T-cell (primary cell): Measurements from ENCODE around the gene ZNF879. TPM values are rescaled to one million over a fixed set of nuclear protein-coding genes. Genes with fewer than 3 reads are reported as not detected.

Experiments used
- ATAC-seq, 4 experiments: fragments of 200-7000 bp in 3 of 4; fragments of 150-1000 bp in 1 of 4; cut with Tn5 transposase; replicated peaks in 1 of 4; 1 replicate in 3 of 4; 2 replicates in 1 of 4; pipeline ENCODE4 v1.10.0; 2021; ENCODE audit warnings: moderate library complexity in 3 of 4, mild to moderate bottlenecking in 2 of 4, moderate number of reproducible peaks in 1 of 4
- CTCF ChIA-PET, 2 donors: fragments of 300-600 bp; sonication (Branson Sonifier 250); formaldehyde crosslinking; loops; one replicate each; lab custom pipeline; 2022; ENCODE audit warnings: antibody characterized with exemption in 2 of 2; lab: Charles Lee
- POLR2A ChIA-PET, 2 donors: fragments of 300-600 bp; sonication (Branson Sonifier 250); formaldehyde crosslinking; loops; one replicate each; lab custom pipeline; 2022; ENCODE audit warnings: antibody characterized with exemption in 2 of 2; lab: Charles Lee
- DNase-seq, 35 experiments: peaks; one replicate each; pipeline versions ENCODE4 v3.0.0 to v3.0.0-alpha.2; 2013 to 2023
- H3K27ac ChIP-seq: one replicate; pipeline ENCODE4 v1.5.1; 2013; ENCODE audit warnings: low read length
- H3K27me3 ChIP-seq, 2 experiments: replicated peaks in 1 of 2; 1 replicate in 1 of 2; 2 replicates in 1 of 2; pipeline versions ENCODE4 v1.6.1 to v1.7.0; 2013; ENCODE audit warnings: low read length in 1 of 2, mixed read lengths in 1 of 2; ENCODE audit not compliant: control insufficient read depth in 2 of 2, insufficient read depth in 2 of 2; ENCODE audit errors: extremely low read depth in 1 of 2
- H3K36me3 ChIP-seq, 2 donors: 1 replicate in 1 of 2; 2 replicates in 1 of 2; pipeline versions ENCODE4 v1.6.1 to v1.7.0; 2013; ENCODE audit warnings: low read length in 1 of 2; ENCODE audit not compliant: control insufficient read depth in 2 of 2, insufficient read depth in 1 of 2; ENCODE audit errors: extremely low read depth in 1 of 2
- H3K4me1 ChIP-seq, 2 experiments: 1 replicate in 1 of 2; 2 replicates in 1 of 2; pipeline versions ENCODE4 v1.6.1 to v1.7.0; 2013; ENCODE audit warnings: low read length in 2 of 2, mixed read lengths in 1 of 2; ENCODE audit not compliant: insufficient read depth in 2 of 2, control insufficient read depth in 1 of 2; ENCODE audit errors: extremely low read depth in 1 of 2
- H3K4me3 ChIP-seq, 2 donors: 1 replicate in 1 of 2; 2 replicates in 1 of 2; pipeline versions ENCODE4 v1.5.1 to v1.7.0; 2013; ENCODE audit warnings: mild to moderate bottlenecking in 2 of 2, low read length in 1 of 2, moderate library complexity in 1 of 2; ENCODE audit not compliant: control insufficient read depth in 1 of 2; ENCODE audit errors: extremely low read depth in 1 of 2
- H3K9me3 ChIP-seq: 2 replicates; pipeline ENCODE4 v1.7.0; 2013
- H3K27ac Mint-ChIP-seq, 2 donors: one replicate each; pipeline ENCODE4 v1.8.0; 2020 to 2021; ENCODE audit warnings: mild to moderate bottlenecking in 2 of 2, mixed read lengths in 2 of 2
- H3K27me3 Mint-ChIP-seq, 2 donors: one replicate each; pipeline ENCODE4 v1.8.0; 2021 to 2022; ENCODE audit warnings: mixed read lengths in 2 of 2
- H3K36me3 Mint-ChIP-seq: one replicate; pipeline ENCODE4 v1.8.0; 2021; ENCODE audit warnings: mixed read lengths
- H3K4me1 Mint-ChIP-seq, 3 donors: one replicate each; pipeline ENCODE4 v1.8.0; 2020 to 2022; ENCODE audit warnings: mixed read lengths in 3 of 3, mild to moderate bottlenecking in 1 of 3
- H3K4me3 Mint-ChIP-seq, 3 donors: one replicate each; pipeline ENCODE4 v1.8.0; 2020 to 2022; ENCODE audit warnings: mild to moderate bottlenecking in 3 of 3, mixed read lengths in 3 of 3, moderate library complexity in 3 of 3
- H3K9me3 Mint-ChIP-seq, 3 donors: one replicate each; pipeline ENCODE4 v1.8.0; 2020 to 2022; ENCODE audit warnings: mixed read lengths in 3 of 3
- WGBS: methylation state at CpG from one replicate; pipeline ENCODE4 v1.1.5; 2013; ENCODE audit warnings: missing lambda C conversion rate; ENCODE audit not compliant: insufficient coverage; 5-methylcytosine and 5-hydroxymethylcytosine counted together
- total RNA-seq, 35 experiments: library from RNA in 6 of 35; stranded (reverse) in 6 of 35; fragments of 120-200 nt in 1 of 35; gene quantifications; one replicate each; pipeline versions ENCODE4 v1.2.1 to v1.2.4 and lab custom pipeline; 2013 to 2026

ZNF879 gene
- total RNA-seq, 5 donors from 2014 or later (not counting 1 experiment from before 2014, with no cell fraction given): 6.5 to 15.2 (median 10.7) TPM

GRCh38 chr5:179054036-179054785 is 30.6 kb downstream of the ZNF879 start:
- ATAC-seq (no peak), DNase-seq (no peak)
- H3K36me3 ChIP-seq: no peaks in the 10 kb centered on the region
- peaks cover 13 to 14% of the 10 kb centered on the region in 2 donors for H3K27me3 Mint-ChIP-seq
- peaks cover 0 to under 1% (median under 1%) of the 10 kb centered on the region in 3 donors for H3K4me1 Mint-ChIP-seq
- ChIA-PET POLR2A (interaction anchor here in 1 of 2 donors (0.8 kb wide), 1 partner anchor 33 kb away, joined by 3 read pairs; no protein-coding TSS in a partner anchor), CTCF (no interaction called here)
- WGBS: 87% methylated on average over 8 of the region's 15 CpGs
- peaks cover 4 to 6% (median 6%) of the 10 kb centered on the region in 3 donors for H3K9me3 Mint-ChIP-seq
- H3K36me3 Mint-ChIP-seq: no peaks in the 10 kb centered on the region
- no peaks in the 10 kb centered on the region for H3K9me3 ChIP-seq
- H3K27ac ChIP-seq: no peak overlapping the region
- H3K4me1 ChIP-seq: no peaks in the 10 kb centered on the region
- no peak overlapping the region for H3K4me3 Mint-ChIP-seq
- H3K4me3 ChIP-seq: no peak overlapping the region
- peaks cover 0 to 4% of the 10 kb centered on the region in 2 experiments for H3K27me3 ChIP-seq
- no peak overlapping the region for H3K27ac Mint-ChIP-seq

- ChIA-PET CTCF (no interaction called here), POLR2A (interaction anchor here in 1 of 2 donors (0.8 kb wide), 1 partner anchor 34 kb away, joined by 3 read pairs; no protein-coding TSS in a partner anchor)
- 87% methylated on average over 10 of the region's 10 CpGs for WGBS
- Mint-ChIP-seq H3K4me3 (no peak overlapping the region), H3K27ac (no peak overlapping the region), H3K4me1 (peaks cover 6 to 7% (median 7%) of the 10 kb centered on the region in 3 donors), H3K9me3 (peaks cover 4 to 6% (median 6%) of the 10 kb centered on the region in 3 donors), H3K36me3 (no peaks in the 10 kb centered on the region), H3K27me3 (peaks cover 13 to 14% of the 10 kb centered on the region in 2 donors)
- Histone ChIP-seq H3K27me3 (peaks cover 0 to 4% of the 10 kb centered on the region in 2 experiments), H3K27ac (no peak overlapping the region), H3K4me1 (peaks cover 0 to 2% of the 10 kb centered on the region in 2 experiments), H3K4me3 (no peak overlapping the region), H3K36me3 (no peaks in the 10 kb centered on the region), H3K9me3 (no peaks in the 10 kb centered on the region)
- DNase-seq: no peak
- no peak for ATAC-seq
Measured at GRCh38 chr5:179054876-179055275, 31.3 kb downstream of the ZNF879 start.

GRCh38 chr5:179055436-179055835 is 31.8 kb downstream of the ZNF879 start:
- DNase-seq (no peak), ATAC-seq (no peak)
- Histone ChIP-seq H3K9me3 (no peaks in the 10 kb centered on the region), H3K4me3 (no peak overlapping the region), H3K27ac (no peak overlapping the region), H3K4me1 (peaks cover 0 to 2% of the 10 kb centered on the region in 2 experiments), H3K36me3 (no peaks in the 10 kb centered on the region), H3K27me3 (peaks cover 0 to 4% of the 10 kb centered on the region in 2 experiments)
- Mint-ChIP-seq H3K36me3 (no peaks in the 10 kb centered on the region), H3K4me1 (peaks cover 8 to 10% (median 8%) of the 10 kb centered on the region in 3 donors), H3K27me3 (peaks cover 13 to 14% of the 10 kb centered on the region in 2 donors), H3K4me3 (no peak overlapping the region), H3K27ac (no peak overlapping the region), H3K9me3 (peaks cover 4 to 6% (median 6%) of the 10 kb centered on the region in 3 donors)
- ChIA-PET CTCF (no interaction called here), POLR2A (no interaction called here)
- 71% methylated on average over 2 of the region's 3 CpGs for WGBS

GRCh38 chr5:179055841-179056240 is 32.2 kb downstream of the ZNF879 start:
- Histone ChIP-seq H3K27me3 (peaks cover 0 to 4% of the 10 kb centered on the region in 2 experiments), H3K9me3 (no peaks in the 10 kb centered on the region), H3K27ac (no peak overlapping the region), H3K36me3 (no peaks in the 10 kb centered on the region), H3K4me1 (peaks cover 3 to 4% of the 10 kb centered on the region in 2 experiments), H3K4me3 (no peak overlapping the region)
- DNase-seq (no peak), ATAC-seq (no peak)
- Mint-ChIP-seq H3K36me3 (no peaks in the 10 kb centered on the region), H3K4me3 (no peak overlapping the region), H3K27ac (no peak overlapping the region), H3K4me1 (peaks cover 8 to 13% (median 11%) of the 10 kb centered on the region in 3 donors), H3K9me3 (peaks cover 4 to 6% (median 6%) of the 10 kb centered on the region in 3 donors), H3K27me3 (peaks cover 13 to 14% of the 10 kb centered on the region in 2 donors)
- ChIA-PET POLR2A (no interaction called here), CTCF (no interaction called here)
- 83% methylated on average over 8 of the region's 9 CpGs for WGBS

GRCh38 chr5:179060116-179061008 is 36.8 kb downstream of the ZNF879 start, which contains the start of gene ZNF354C:
TSS of gene ZNF354C (plus strand) at chr5:179060373. CDS start at chr5:179062069, 1,696 bp downstream.
- peaks cover 0 to 17% of the 10 kb centered on the region in 2 donors for H3K36me3 ChIP-seq
- H3K27me3 ChIP-seq: no peaks in the 10 kb centered on the region
- H3K9me3 ChIP-seq: peaks cover 3% of the 10 kb centered on the region
- Mint-ChIP-seq H3K36me3 (peaks cover 33% of the 10 kb centered on the region), H3K27ac (peak within 1 kb of the TSS; percentile 92 to 94), H3K27me3 (peaks cover 7 to 9% of the 10 kb centered on the region in 2 donors), H3K4me3 (peak within 1 kb of the TSS; percentile 85 to 96 (median 95)), H3K9me3 (peaks cover 3 to 9% (median 4%) of the 10 kb centered on the region in 3 donors), H3K4me1 (peaks cover 27 to 33% (median 29%) of the 10 kb centered on the region in 3 donors)
- 7% methylated on average over 80 of the region's 81 CpGs for WGBS
- peak; percentile 70 to 90 (median 81) for DNase-seq
- peaks cover 10 to 12% of the 10 kb centered on the region in 2 experiments for H3K4me1 ChIP-seq
- ATAC-seq: peak; percentile 98 to 99 (median 98)
- ChIA-PET CTCF (interaction anchor here in 1 of 2 donors (1.0 to 1.5 kb wide), 3 partner anchors 197 to 329 kb away, joined by 3 to 19 read pairs (median 8); partner anchors contain the start of genes ZNF354A and ZNF354B), POLR2A (interaction anchor here in 1 of 2 donors (0.8 kb wide), 1 partner anchor 330 kb away, joined by 3 read pairs; the partner anchor contains the start of gene ZNF354A)
- peak within 1 kb of the TSS; percentile 61 to 74 for H3K4me3 ChIP-seq
- H3K27ac ChIP-seq: peak within 1 kb of the TSS; percentile 57
